ENCODE data around the gene GBE1.

The GBE1 gene

DNA sequence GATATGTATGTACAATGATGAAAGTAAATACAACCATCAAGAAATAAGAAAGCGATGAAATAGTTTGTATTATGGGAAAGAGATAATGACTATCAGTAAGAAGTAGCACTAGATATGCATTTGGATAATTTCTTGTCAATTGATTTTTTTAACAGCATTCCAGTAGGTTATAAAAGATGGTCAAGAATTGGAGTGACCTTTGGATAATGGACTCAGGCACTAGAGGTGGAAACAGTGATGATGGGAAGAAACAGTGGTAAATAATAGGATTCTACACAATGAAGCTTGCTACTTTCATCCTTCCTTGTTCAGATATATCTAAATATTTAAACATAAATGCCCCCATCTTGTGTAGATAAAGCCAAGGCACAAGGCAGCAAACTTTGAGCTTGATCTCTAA, 101.4 kb downstream of the GBE1 start:
- no peaks in the 10 kb centered on the region for H3K27me3 ChIP-seq (ENCODE audit: insufficient read depth, low read depth, severe bottlenecking)
- H3K9me3 ChIP-seq (ENCODE audit: severe bottlenecking) = no peaks in the 10 kb centered on the region
- no peak overlapping the region for H3K27ac ChIP-seq
- H3K4me3 ChIP-seq (ENCODE audit: low read depth, low read length) = no peak overlapping the region
- no peak for DNase-seq
- no peaks in the 10 kb centered on the region for H3K36me3 ChIP-seq
- TF ChIP-seq, protein P1, sequence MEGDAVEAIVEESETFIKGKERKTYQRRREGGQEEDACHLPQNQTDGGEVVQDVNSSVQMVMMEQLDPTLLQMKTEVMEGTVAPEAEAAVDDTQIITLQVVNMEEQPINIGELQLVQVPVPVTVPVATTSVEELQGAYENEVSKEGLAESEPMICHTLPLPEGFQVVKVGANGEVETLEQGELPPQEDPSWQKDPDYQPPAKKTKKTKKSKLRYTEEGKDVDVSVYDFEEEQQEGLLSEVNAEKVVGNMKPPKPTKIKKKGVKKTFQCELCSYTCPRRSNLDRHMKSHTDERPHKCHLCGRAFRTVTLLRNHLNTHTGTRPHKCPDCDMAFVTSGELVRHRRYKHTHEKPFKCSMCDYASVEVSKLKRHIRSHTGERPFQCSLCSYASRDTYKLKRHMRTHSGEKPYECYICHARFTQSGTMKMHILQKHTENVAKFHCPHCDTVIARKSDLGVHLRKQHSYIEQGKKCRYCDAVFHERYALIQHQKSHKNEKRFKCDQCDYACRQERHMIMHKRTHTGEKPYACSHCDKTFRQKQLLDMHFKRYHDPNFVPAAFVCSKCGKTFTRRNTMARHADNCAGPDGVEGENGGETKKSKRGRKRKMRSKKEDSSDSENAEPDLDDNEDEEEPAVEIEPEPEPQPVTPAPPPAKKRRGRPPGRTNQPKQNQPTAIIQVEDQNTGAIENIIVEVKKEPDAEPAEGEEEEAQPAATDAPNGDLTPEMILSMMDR (IDR thresholded peaks at IDR 0.05; ENCODE audit: low read depth, low read length) = no peak

- Histone ChIP-seq H3K4me3 (ENCODE audit: low read depth, low read length) (no peak overlapping the region), H3K36me3 (no peaks in the 10 kb centered on the region), H3K9me3 (ENCODE audit: severe bottlenecking) (no peaks in the 10 kb centered on the region), H3K27ac (no peak overlapping the region), H3K27me3 (ENCODE audit: insufficient read depth, low read depth, severe bottlenecking) (no peaks in the 10 kb centered on the region)
- TF ChIP-seq, protein P1 (IDR thresholded peaks at IDR 0.05; ENCODE audit: low read depth, low read length) = no peak
- no peak for DNase-seq
Observed at GRCh38 chr3:81658322-81658997, 103.0 kb downstream of the GBE1 start.

DNA sequence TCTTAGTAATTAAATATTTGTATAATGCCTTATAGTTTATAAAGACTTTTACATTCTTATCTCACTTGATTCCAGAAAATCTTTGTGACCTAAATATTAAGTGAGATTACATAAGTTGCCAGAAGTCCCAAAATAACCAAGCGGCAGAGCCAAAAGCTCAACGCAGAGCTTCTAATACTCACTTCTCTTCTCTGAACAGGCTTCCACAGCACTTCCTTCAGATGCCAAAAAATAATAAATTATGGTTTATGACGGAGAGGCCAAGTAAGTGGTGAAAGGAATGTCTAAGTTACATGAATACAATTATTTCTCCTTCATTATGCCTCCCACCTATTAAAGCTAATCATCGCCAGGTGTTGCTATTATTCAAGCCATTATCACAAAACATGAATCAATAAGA, 110.3 kb downstream of the GBE1 start:
- Histone ChIP-seq H3K27me3 (ENCODE audit: insufficient read depth, low read depth, severe bottlenecking) (no peaks in the 10 kb centered on the region), H3K4me3 (ENCODE audit: low read depth, low read length) (no peak overlapping the region), H3K36me3 (no peaks in the 10 kb centered on the region), H3K9me3 (ENCODE audit: severe bottlenecking) (no peaks in the 10 kb centered on the region), H3K27ac (no peak overlapping the region)
- TF ChIP-seq, protein P1 (IDR thresholded peaks at IDR 0.05; ENCODE audit: low read depth, low read length) = no peak
- DNase-seq = no peak

GRCh38 chr3:81650187-81650586, 111.3 kb downstream of the GBE1 start:
- H3K9me3 ChIP-seq (ENCODE audit: severe bottlenecking) = no peaks in the 10 kb centered on the region
- no peaks in the 10 kb centered on the region for H3K36me3 ChIP-seq
- no peak for DNase-seq
- H3K4me3 ChIP-seq (ENCODE audit: low read depth, low read length) = no peak overlapping the region
- TF ChIP-seq, protein P1 (IDR thresholded peaks at IDR 0.05; ENCODE audit: low read depth, low read length) = no peak
- no peaks in the 10 kb centered on the region for H3K27me3 ChIP-seq (ENCODE audit: insufficient read depth, low read depth, severe bottlenecking)
- no peak overlapping the region for H3K27ac ChIP-seq

- no peak overlapping the region for H3K27ac ChIP-seq
- TF ChIP-seq, protein P1 (IDR thresholded peaks at IDR 0.05; ENCODE audit: low read depth, low read length) = no peak
Observed at GRCh38 chr3:81645248-81645647, 116.2 kb downstream of the GBE1 start.

DNA sequence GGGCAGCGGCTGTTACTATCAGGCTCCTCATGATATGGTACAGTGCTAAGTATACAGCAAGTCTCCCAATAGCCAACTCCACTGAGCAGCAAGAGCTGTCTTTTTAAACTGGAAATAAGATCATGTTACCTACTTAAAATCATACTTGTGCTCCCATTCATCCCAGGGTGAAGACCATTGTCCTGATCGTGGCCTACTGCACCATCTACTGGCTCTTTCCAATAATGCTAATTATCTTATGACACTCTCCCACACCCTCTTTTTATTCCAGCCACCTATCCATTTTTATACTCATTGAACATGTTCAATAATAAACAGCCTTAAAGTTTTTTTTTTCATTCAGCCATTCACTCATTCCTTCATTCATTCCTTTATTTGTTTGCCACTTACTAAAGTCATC, 117.7 kb downstream of the GBE1 start:
- Histone ChIP-seq H3K27ac (no peak overlapping the region), H3K27me3 (ENCODE audit: insufficient read depth, low read depth, severe bottlenecking) (no peaks in the 10 kb centered on the region), H3K4me3 (ENCODE audit: low read depth, low read length) (no peak overlapping the region), H3K9me3 (ENCODE audit: severe bottlenecking) (no peaks in the 10 kb centered on the region), H3K36me3 (no peaks in the 10 kb centered on the region)
- TF ChIP-seq, protein P1 (IDR thresholded peaks at IDR 0.05; ENCODE audit: low read depth, low read length) = peak; percentile 47; the same call in 1 of the 2 replicates
- peak; percentile 29 for DNase-seq

More at GRCh38 chr3:81645248-81645647, 116.2 kb downstream of the GBE1 start:
- no peaks in the 10 kb centered on the region for H3K36me3 ChIP-seq
- no peaks in the 10 kb centered on the region for H3K27me3 ChIP-seq (ENCODE audit: insufficient read depth, low read depth, severe bottlenecking)
- no peak overlapping the region for H3K4me3 ChIP-seq (ENCODE audit: low read depth, low read length)
- DNase-seq = no peak
- no peaks in the 10 kb centered on the region for H3K9me3 ChIP-seq (ENCODE audit: severe bottlenecking)

All from WERI-Rb-1 (cell line).